ENCODE measurements around the gene ERF.
A peak's percentile ranks its signal among the peaks of the same experiment; 100 is the strongest.

ERF gene

GRCh38 chr19:42230571-42230970, 24.4 kb downstream of the ERF start:
- no peak for DNase-seq
- intact Hi-C loops (cut with DNase I), result no loop called here

- no peak for DNase-seq
- intact Hi-C loops (cut with DNase I), result no loop called here
Measured at GRCh38 chr19:42229855-42230351, 25.0 kb downstream of the ERF start.

GRCh38 chr19:42229301-42229854, 25.6 kb downstream of the ERF start:
- DNase-seq, result no peak
- intact Hi-C loops (cut with DNase I), result no loop called here

- intact Hi-C loops (cut with DNase I), result no loop called here
- DNase-seq, result no peak
Measured at GRCh38 chr19:42228641-42229040, 26.3 kb downstream of the ERF start.

GRCh38 chr19:42226886-42227285, 28.0 kb downstream of the ERF start:
- intact Hi-C loops (cut with DNase I), result no loop called here
- no peak for DNase-seq

GRCh38 chr19:42225718-42226292, 29.1 kb downstream of the ERF start:
- intact Hi-C loops (cut with DNase I), result no loop called here
- no peak for DNase-seq

- intact Hi-C loops (cut with DNase I), result no loop called here
- DNase-seq, result no peak
Measured at GRCh38 chr19:42224940-42225717, 29.8 kb downstream of the ERF start.

GRCh38 chr19:42220751-42221097, 34.2 kb downstream of the ERF start:
- intact Hi-C loops (cut with DNase I), result no loop called here
- no peak for DNase-seq

- intact Hi-C loops (cut with DNase I), result no loop called here
- peak; percentile 92 to 99 (median 97) for DNase-seq
Measured at GRCh38 chr19:42219812-42220750, 34.8 kb downstream of the ERF start, which contains the start of gene ZNF526. TSS of gene ZNF526 (plus strand) at chr19:42220312. CDS start at chr19:42224404, 4,092 bp downstream.

GRCh38 chr19:42217520-42218437, 37.1 kb downstream of the ERF start, which contains the start of gene DEDD2:
TSS of gene DEDD2 (minus strand) at chr19:42217677. CDS start at chr19:42217007, 670 bp downstream.
- intact Hi-C loops (cut with DNase I), result no loop called here

GRCh38 chr19:42216653-42217519, 38.0 kb downstream of the ERF start:
- intact Hi-C loops (cut with DNase I), result no loop called here
- DNase-seq, result peak in 37 of 42 donors; percentile 16 to 66 (median 44)

More at GRCh38 chr19:42217520-42218437, 37.1 kb downstream of the ERF start, which contains the start of gene DEDD2:
- peak; percentile 89 to 99 (median 96) for DNase-seq

GRCh38 chr19:42214810-42215485, 40.0 kb downstream of the ERF start:
- intact Hi-C loops (cut with DNase I), result no loop called here
- DNase-seq, result no peak

GRCh38 chr19:42212886-42213285, 42.0 kb downstream of the ERF start:
- intact Hi-C loops (cut with DNase I), result no loop called here
- DNase-seq, result no peak

- intact Hi-C loops (cut with DNase I), result no loop called here
- no peak for DNase-seq
Measured at GRCh38 chr19:42208612-42209011, 46.3 kb downstream of the ERF start.

- DNase-seq, result no peak
- intact Hi-C loops (cut with DNase I), result no loop called here
Measured at GRCh38 chr19:42207767-42208271, 47.1 kb downstream of the ERF start.

Data from head of caudate nucleus (tissue), 42 donors.